ENCODE measurements around the gene HOXD11. TPM values are rescaled to one million over a fixed set of nuclear protein-coding genes. Genes with fewer than 3 reads are reported as not detected.

The HOXD11 gene
- total RNA-seq, 1 experiment from 2014 or later = not detected

DNA sequence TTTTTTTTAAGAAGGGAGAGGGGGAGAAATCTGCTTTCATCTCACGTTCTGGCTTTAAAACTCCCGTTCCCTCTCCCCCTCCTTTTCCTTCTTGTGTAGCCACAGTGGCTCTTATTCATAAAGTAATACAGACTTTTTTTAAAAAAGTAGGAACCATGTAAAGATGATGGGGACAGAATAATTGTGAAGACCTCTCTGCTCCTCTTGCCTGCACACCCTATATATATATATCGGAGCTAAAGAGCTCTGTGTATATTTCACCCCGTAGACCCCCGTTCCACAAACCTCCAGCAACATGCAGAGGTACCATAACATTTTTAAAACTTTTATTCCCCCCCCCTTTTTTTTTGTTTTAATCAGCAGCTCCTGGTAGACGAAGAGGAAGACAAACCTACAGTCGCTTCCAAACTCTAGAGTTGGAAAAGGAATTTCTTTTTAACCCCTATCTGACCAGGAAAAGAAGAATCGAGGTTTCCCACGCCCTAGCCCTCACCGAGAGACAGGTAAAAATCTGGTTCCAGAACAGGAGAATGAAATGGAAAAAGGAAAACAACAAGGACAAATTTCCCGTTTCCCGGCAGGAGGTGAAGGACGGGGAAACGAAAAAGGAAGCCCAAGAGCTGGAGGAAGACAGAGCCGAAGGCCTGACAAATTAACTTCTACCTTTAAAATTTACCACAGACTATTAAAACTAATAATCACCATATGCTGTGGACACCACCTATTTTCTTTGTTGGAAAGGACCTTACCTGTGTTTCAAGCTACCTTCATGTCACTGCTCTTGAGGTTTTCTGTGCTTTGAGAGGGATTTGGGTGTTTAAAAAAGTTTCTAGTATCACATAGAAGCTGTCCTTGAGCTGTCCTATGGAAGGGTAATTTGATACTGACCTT is 24.1 kb downstream of the HOXD11 start:
- Mint-ChIP-seq H3K36me3 (ENCODE audit: insufficient read depth, unreplicated experiment) (no peaks in the 10 kb centered on the region), H3K9me3 (ENCODE audit: low read depth, unreplicated experiment) (no peaks in the 10 kb centered on the region)

DNA sequence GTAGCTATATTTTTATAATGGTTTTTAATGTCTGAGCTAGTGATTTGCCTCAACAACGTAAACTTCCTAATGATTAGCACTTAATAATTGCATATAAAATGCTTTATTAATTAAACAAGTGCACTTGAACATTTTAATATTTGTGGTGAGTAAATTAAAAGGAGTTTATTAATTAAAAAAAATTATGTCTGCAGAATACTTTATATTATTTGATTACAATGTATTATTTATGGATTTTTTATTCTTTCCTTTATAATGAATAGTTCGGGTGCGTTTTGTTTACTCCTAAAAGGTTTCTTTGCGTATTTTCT is 24.7 kb downstream of the HOXD11 start:
- no peaks in the 10 kb centered on the region for H3K36me3 Mint-ChIP-seq (ENCODE audit: insufficient read depth, unreplicated experiment)
- H3K4me3 Mint-ChIP-seq (ENCODE audit: low read depth, unreplicated experiment) = no peak overlapping the region
- intact Hi-C loops (cut with micrococcal nuclease; ENCODE audit: unreplicated experiment) = no loop called here
- H3K9me3 Mint-ChIP-seq (ENCODE audit: low read depth, unreplicated experiment) = no peaks in the 10 kb centered on the region
- no peak for DNase-seq
- TF ChIP-seq, protein P1, sequence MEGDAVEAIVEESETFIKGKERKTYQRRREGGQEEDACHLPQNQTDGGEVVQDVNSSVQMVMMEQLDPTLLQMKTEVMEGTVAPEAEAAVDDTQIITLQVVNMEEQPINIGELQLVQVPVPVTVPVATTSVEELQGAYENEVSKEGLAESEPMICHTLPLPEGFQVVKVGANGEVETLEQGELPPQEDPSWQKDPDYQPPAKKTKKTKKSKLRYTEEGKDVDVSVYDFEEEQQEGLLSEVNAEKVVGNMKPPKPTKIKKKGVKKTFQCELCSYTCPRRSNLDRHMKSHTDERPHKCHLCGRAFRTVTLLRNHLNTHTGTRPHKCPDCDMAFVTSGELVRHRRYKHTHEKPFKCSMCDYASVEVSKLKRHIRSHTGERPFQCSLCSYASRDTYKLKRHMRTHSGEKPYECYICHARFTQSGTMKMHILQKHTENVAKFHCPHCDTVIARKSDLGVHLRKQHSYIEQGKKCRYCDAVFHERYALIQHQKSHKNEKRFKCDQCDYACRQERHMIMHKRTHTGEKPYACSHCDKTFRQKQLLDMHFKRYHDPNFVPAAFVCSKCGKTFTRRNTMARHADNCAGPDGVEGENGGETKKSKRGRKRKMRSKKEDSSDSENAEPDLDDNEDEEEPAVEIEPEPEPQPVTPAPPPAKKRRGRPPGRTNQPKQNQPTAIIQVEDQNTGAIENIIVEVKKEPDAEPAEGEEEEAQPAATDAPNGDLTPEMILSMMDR (IDR thresholded peaks at IDR 0.05; ENCODE audit: unreplicated experiment) = no peak
- H3K4me1 Mint-ChIP-seq (ENCODE audit: low read depth, unreplicated experiment) = no peaks in the 10 kb centered on the region
- no peaks in the 10 kb centered on the region for H3K27me3 Mint-ChIP-seq (ENCODE audit: unreplicated experiment)
- CTCF ChIA-PET = interaction anchor here (1.2 to 1.7 kb wide), 3 partner anchors 9 to 522 kb away, joined by 4 to 5 read pairs (median 5); no protein-coding TSS in a partner anchor
- BruUV-seq (replicated peaks) = no TSS peak
- H3K27ac Mint-ChIP-seq (ENCODE audit: unreplicated experiment) = no peak overlapping the region

More for the DNA sequence above, 24.1 kb downstream of the HOXD11 start:
- no TSS peak for BruUV-seq (replicated peaks)
- DNase-seq = no peak
- no peak overlapping the region for H3K4me3 Mint-ChIP-seq (ENCODE audit: low read depth, unreplicated experiment)
- intact Hi-C loops (cut with micrococcal nuclease; ENCODE audit: unreplicated experiment) = no loop called here
- TF ChIP-seq, protein P1 (IDR thresholded peaks at IDR 0.05; ENCODE audit: unreplicated experiment) = no peak
- CTCF ChIA-PET = interaction anchor here (1.2 to 1.7 kb wide), 3 partner anchors 9 to 523 kb away, joined by 4 to 5 read pairs (median 5); no protein-coding TSS in a partner anchor
- H3K27me3 Mint-ChIP-seq (ENCODE audit: unreplicated experiment) = no peaks in the 10 kb centered on the region
- no peaks in the 10 kb centered on the region for H3K4me1 Mint-ChIP-seq (ENCODE audit: low read depth, unreplicated experiment)
- H3K27ac Mint-ChIP-seq (ENCODE audit: unreplicated experiment) = no peak overlapping the region

DNA sequence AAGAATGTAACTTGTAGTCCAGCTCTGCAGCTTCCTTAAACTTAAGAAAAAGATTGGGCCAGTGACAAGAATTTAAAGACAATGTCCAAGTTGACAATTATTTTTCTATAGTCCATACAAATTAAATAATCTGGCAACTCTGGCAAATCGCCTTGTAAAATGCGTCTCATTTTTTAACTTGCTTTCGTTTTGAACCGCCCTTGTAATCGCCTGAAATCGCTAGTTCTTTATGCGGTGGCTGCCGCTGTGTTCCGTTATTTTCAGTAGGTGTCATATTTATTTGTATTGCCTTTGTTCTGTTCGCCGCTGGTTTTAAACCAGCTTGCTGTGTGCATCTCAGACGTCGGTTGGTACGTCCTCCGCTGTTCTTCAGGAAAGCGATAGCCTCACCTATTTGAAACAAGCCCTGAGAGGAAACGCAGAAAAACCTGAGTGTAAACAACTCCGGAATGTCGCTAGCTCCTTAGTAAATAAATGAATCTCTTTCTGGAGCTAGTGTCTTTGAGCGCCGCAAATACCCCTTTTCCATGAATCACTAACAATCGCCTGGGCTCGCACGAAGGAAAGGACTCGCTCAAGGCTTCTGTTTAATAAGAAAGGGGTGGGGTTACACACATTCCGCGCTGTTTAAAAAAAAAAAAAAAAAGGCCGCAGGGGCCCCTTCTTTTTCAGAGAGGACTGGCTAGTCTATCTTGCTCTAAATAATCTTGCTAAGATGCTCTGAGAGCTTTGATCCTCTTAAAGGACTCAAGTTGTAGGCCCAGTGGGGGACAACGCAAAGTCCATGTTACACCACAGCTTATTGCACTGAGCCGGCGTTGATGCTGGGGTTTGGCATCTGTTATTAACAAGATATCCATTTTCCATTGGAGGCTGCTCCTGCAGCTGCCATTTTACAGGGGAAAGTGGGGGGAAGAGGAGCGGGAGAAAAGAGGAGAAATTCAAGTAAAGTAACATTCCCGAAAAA is 25.4 kb downstream of the HOXD11 start:
- DNase-seq = no peak
- BruUV-seq (replicated peaks) = no TSS peak
- TF ChIP-seq, protein P1 (IDR thresholded peaks at IDR 0.05; ENCODE audit: unreplicated experiment) = no peak
- CTCF ChIA-PET = interaction anchor here (0.9 to 1.7 kb wide), 4 partner anchors 8 to 532 kb away, joined by 4 to 5 read pairs (median 4); no protein-coding TSS in a partner anchor
- Mint-ChIP-seq H3K27ac (ENCODE audit: unreplicated experiment) (no peak overlapping the region), H3K9me3 (ENCODE audit: low read depth, unreplicated experiment) (no peaks in the 10 kb centered on the region), H3K4me3 (ENCODE audit: low read depth, unreplicated experiment) (no peak overlapping the region), H3K27me3 (ENCODE audit: unreplicated experiment) (no peaks in the 10 kb centered on the region), H3K4me1 (ENCODE audit: low read depth, unreplicated experiment) (no peaks in the 10 kb centered on the region), H3K36me3 (ENCODE audit: insufficient read depth, unreplicated experiment) (no peaks in the 10 kb centered on the region)
- intact Hi-C loops (cut with micrococcal nuclease; ENCODE audit: unreplicated experiment) = no loop called here

DNA sequence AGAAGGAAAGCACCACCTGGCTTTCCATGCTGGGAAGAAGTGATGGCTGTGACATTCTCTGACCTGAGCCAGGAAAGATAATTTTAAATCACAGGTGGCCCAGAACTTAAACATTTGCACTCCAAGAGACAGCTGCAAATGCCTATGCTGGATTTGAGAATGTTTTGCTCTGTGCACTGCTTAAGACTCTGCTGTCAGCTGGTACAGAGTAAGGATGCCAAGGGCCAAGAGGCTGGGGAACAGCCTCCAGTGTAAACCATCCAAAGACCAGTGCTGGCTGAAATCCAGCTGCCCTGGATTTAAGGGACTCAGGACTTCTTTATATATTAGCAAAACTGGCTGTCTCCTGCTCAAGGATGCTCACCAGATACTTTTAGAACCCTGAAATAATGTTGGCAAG is 26.3 kb downstream of the HOXD11 start:
- intact Hi-C loops (cut with micrococcal nuclease; ENCODE audit: unreplicated experiment) = no loop called here
- H3K27me3 Mint-ChIP-seq (ENCODE audit: unreplicated experiment) = no peaks in the 10 kb centered on the region
- TF ChIP-seq, protein P1 (IDR thresholded peaks at IDR 0.05; ENCODE audit: unreplicated experiment) = no peak
- no peak overlapping the region for H3K4me3 Mint-ChIP-seq (ENCODE audit: low read depth, unreplicated experiment)
- H3K4me1 Mint-ChIP-seq (ENCODE audit: low read depth, unreplicated experiment) = no peaks in the 10 kb centered on the region
- no peaks in the 10 kb centered on the region for H3K9me3 Mint-ChIP-seq (ENCODE audit: low read depth, unreplicated experiment)
- no peaks in the 10 kb centered on the region for H3K36me3 Mint-ChIP-seq (ENCODE audit: insufficient read depth, unreplicated experiment)
- H3K27ac Mint-ChIP-seq (ENCODE audit: unreplicated experiment) = no peak overlapping the region
- CTCF ChIA-PET = interaction anchor here (0.9 kb wide), 1 partner anchor 531 kb away, joined by 4 read pairs; no protein-coding TSS in a partner anchor
- no peak for DNase-seq
- BruUV-seq (replicated peaks) = no TSS peak
